Osteocyte (in vitro differentiated cells): ENCODE data around the gene RFX4. TPM values are rescaled to one million over a fixed set of nuclear protein-coding genes. Genes with fewer than 3 reads are reported as not detected.
A peak's percentile ranks its signal among the peaks of the same experiment; 100 is the strongest.

Source experiments
- DNase-seq: peaks from one replicate; pipeline ENCODE4 v3.0.0; 2021; ENCODE audit warnings: mixed read lengths; ENCODE audit not compliant: unreplicated experiment; ENCODE audit errors: extremely low spot score
- H3K27ac Mint-ChIP-seq: one replicate; pipeline ENCODE4 v1.8.0; 2021; ENCODE audit warnings: mild to moderate bottlenecking, mixed read lengths; ENCODE audit not compliant: unreplicated experiment
- H3K27me3 Mint-ChIP-seq: one replicate; pipeline ENCODE4 v1.8.0; 2021; ENCODE audit warnings: mixed read lengths; ENCODE audit not compliant: unreplicated experiment
- H3K36me3 Mint-ChIP-seq: one replicate; pipeline ENCODE4 v1.8.0; 2021; ENCODE audit warnings: mixed read lengths; ENCODE audit not compliant: unreplicated experiment
- H3K4me1 Mint-ChIP-seq: one replicate; pipeline ENCODE4 v1.8.0; 2021; ENCODE audit warnings: mixed read lengths; ENCODE audit not compliant: unreplicated experiment
- H3K4me3 Mint-ChIP-seq: one replicate; pipeline ENCODE4 v1.8.0; 2021; ENCODE audit warnings: mild to moderate bottlenecking, moderate library complexity, mixed read lengths; ENCODE audit not compliant: unreplicated experiment
- H3K9me3 Mint-ChIP-seq: one replicate; pipeline ENCODE4 v1.8.0; 2021; ENCODE audit warnings: mixed read lengths; ENCODE audit not compliant: unreplicated experiment
- CTCF ChIP-seq: fragments of 200-600 bp; sonication (generic); IDR thresholded peaks from 2 replicates; pipeline ENCODE4 v1.5.0; 2021; ENCODE audit warnings: antibody characterized with exemption, mild to moderate bottlenecking, moderate library complexity
- total RNA-seq: library from RNA; stranded (reverse); gene quantifications from 2 replicates; pipeline ENCODE4 v1.2.1, GENCODE V29; 2021

Gene RFX4
- total RNA-seq, 1 donor from 2014 or later = not detected

GRCh38 chr12:106759526-106760183 is 176.9 kb downstream of the RFX4 start:
- H3K4me3 Mint-ChIP-seq = no peak overlapping the region
- H3K9me3 Mint-ChIP-seq = no peaks in the 10 kb centered on the region
- peak overlapping the region; percentile 58 for H3K27ac Mint-ChIP-seq
- no peaks in the 10 kb centered on the region for H3K36me3 Mint-ChIP-seq
- no peak for TF ChIP-seq CTCF
- H3K27me3 Mint-ChIP-seq = no peaks in the 10 kb centered on the region
- H3K4me1 Mint-ChIP-seq = peaks cover 27% of the 10 kb centered on the region
- DNase-seq = no peak

DNA sequence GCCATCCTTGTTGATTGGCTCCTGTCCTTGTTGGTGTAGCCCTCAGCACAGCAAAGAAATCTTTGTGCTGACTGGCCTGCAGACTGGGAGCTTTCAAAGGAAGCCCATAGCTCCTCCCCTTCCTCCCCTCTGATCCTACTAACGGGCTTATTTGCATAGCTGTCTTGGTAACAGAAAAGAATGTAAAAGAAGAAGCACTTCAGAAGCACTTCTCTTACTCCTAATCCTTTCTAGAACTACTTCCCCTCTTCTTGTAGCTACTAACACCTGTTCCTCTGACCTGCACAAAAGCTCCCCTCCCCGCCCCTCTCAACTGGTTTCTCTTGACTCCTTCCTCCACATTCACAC is 177.4 kb downstream of the RFX4 start:
- H3K9me3 Mint-ChIP-seq = no peaks in the 10 kb centered on the region
- TF ChIP-seq CTCF = no peak

DNA sequence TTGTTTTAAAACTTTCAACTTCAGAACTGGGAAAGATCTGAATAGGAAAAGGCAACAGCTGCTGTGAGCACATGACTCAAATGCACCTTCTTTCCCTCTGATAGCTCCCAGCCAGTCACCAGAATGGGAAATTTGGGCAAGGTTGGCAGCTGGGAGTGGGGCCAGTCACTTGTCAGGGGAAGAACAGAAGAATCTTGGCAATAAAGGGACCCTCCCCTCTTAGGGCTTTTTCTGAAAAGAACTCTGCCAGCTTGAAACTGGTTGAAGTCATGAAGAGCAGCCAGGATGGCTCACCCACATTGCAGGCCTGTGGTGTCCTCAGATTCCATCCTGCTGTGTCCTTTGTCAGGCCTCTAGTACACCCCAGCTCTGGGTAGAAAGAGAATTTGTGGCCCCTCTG is 181.4 kb downstream of the RFX4 start:
- DNase-seq = no peak
- Mint-ChIP-seq H3K4me1 (peaks cover 52% of the 10 kb centered on the region), H3K36me3 (no peaks in the 10 kb centered on the region), H3K27ac (no peak overlapping the region), H3K4me3 (no peak overlapping the region), H3K27me3 (no peaks in the 10 kb centered on the region), H3K9me3 (no peaks in the 10 kb centered on the region)
- TF ChIP-seq CTCF = no peak

More for the DNA sequence above, 177.4 kb downstream of the RFX4 start:
- Mint-ChIP-seq H3K4me3 (peak overlapping the region; percentile 2), H3K27ac (peak overlapping the region; percentile 58), H3K36me3 (no peaks in the 10 kb centered on the region), H3K27me3 (no peaks in the 10 kb centered on the region), H3K4me1 (peaks cover 27% of the 10 kb centered on the region)
- DNase-seq = no peak

DNA sequence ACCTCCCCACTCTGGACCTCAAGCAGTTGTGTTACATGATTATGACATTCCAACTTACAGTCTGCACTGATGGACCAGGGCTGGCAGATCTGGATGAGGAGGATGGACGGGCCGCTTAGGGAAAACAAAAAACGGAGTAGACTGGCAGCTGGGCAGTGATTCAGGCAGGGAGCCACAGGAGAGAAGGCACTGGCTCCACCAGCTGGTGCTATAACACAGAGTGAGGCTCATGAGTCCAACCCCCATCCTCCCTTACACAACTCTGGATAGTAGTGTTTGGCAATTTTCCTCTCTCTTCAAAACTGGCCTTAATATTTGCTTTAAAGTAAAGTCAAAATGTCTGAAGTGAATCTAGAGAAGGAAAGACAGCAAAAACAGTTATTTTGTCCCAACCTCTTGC is 181.9 kb downstream of the RFX4 start:
- H3K9me3 Mint-ChIP-seq = no peaks in the 10 kb centered on the region
- H3K27ac Mint-ChIP-seq = no peak overlapping the region
- TF ChIP-seq CTCF = peak; percentile 16
- no peaks in the 10 kb centered on the region for H3K27me3 Mint-ChIP-seq
- DNase-seq = no peak
- peaks cover 53% of the 10 kb centered on the region for H3K4me1 Mint-ChIP-seq
- no peaks in the 10 kb centered on the region for H3K36me3 Mint-ChIP-seq
- H3K4me3 Mint-ChIP-seq = no peak overlapping the region

DNA sequence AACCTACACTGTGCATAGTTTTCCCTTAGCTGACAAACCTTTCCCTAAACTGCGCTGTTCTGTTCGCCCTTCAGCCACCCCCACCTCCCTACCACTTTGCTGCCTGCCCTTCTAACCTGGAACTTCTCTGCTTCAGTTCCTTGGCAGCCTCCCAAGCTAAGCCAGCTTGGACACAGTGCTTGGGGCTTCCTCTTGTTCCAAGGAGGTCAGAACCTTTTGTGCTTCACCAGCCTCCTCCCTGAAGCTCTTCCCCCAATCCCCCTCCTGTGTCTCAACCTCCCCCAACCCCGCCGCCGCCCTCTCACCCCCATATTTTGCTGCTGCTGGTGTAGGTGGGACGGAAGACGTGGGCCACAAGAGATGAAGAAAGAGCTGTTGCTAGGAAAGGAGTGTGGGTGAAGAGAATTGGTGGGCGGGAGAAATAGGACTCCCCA is 183.6 kb downstream of the RFX4 start:
- Mint-ChIP-seq H3K27me3 (no peaks in the 10 kb centered on the region), H3K4me3 (no peak overlapping the region), H3K27ac (peak overlapping the region; percentile 79), H3K36me3 (no peaks in the 10 kb centered on the region), H3K9me3 (no peaks in the 10 kb centered on the region), H3K4me1 (peaks cover 42% of the 10 kb centered on the region)
- no peak for DNase-seq
- no peak for TF ChIP-seq CTCF
